ENCODE data around the gene TECTB. TPM values are rescaled to one million over a fixed set of nuclear protein-coding genes. Genes with fewer than 3 reads are reported as not detected.

TECTB gene
- total RNA-seq, 2 experiments from 2014 or later, result not detected

DNA sequence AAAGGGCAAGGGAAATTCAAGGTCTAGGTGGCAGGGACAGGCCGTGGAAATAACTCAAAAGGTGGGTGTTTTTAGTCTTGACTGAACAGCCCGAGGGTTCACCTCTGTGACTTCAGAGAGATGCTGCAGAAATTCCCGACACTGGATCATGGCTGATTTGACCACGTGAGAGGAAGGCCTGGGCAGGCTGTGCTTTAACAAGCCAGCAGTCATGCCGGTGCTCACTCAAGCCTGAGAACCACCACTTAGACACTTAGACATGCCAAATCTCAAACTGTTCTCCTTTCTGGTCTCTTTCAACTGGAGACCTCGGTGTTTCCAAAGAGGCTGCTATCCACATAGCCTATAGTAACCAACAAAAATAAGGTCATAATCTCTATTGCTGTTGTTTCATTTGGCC is 15.4 kb downstream of the TECTB start:
- TF ChIP-seq, protein P1, sequence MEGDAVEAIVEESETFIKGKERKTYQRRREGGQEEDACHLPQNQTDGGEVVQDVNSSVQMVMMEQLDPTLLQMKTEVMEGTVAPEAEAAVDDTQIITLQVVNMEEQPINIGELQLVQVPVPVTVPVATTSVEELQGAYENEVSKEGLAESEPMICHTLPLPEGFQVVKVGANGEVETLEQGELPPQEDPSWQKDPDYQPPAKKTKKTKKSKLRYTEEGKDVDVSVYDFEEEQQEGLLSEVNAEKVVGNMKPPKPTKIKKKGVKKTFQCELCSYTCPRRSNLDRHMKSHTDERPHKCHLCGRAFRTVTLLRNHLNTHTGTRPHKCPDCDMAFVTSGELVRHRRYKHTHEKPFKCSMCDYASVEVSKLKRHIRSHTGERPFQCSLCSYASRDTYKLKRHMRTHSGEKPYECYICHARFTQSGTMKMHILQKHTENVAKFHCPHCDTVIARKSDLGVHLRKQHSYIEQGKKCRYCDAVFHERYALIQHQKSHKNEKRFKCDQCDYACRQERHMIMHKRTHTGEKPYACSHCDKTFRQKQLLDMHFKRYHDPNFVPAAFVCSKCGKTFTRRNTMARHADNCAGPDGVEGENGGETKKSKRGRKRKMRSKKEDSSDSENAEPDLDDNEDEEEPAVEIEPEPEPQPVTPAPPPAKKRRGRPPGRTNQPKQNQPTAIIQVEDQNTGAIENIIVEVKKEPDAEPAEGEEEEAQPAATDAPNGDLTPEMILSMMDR (IDR thresholded peaks at IDR 0.05), result no peak
- ChIA-PET CTCF (no interaction called here), POLR2A (no interaction called here)
- Mint-ChIP-seq H3K36me3 (ENCODE audit: low read depth) (no peaks in the 10 kb centered on the region), H3K9me3 (no peaks in the 10 kb centered on the region), H3K27ac (no peak overlapping the region), H3K4me1 (ENCODE audit: low read depth) (no peaks in the 10 kb centered on the region), H3K4me3 (no peak overlapping the region), H3K27me3 (no peaks in the 10 kb centered on the region)
- H3K27ac ChIP-seq (ENCODE audit: low read depth in 1 of 2, low read length in 2 of 2), result no peak overlapping the region
- H3K36me3 ChIP-seq (ENCODE audit: insufficient read depth, low read length), result no peaks in the 10 kb centered on the region
- no peak for DNase-seq
- no peaks in the 10 kb centered on the region for H3K27me3 ChIP-seq (ENCODE audit: control insufficient read depth in 1 of 2, insufficient read depth in 2 of 2, low read length in 2 of 2)
- no peak for ATAC-seq (ENCODE audit: poor library complexity)
- no peak overlapping the region for H3K4me3 ChIP-seq (ENCODE audit: low read length)
- no peaks in the 10 kb centered on the region for H3K4me1 ChIP-seq (ENCODE audit: insufficient read depth, low read length)
- no peaks in the 10 kb centered on the region for H3K9me3 ChIP-seq (ENCODE audit: control insufficient read depth in 1 of 2, insufficient read depth in 1 of 2, low read length in 2 of 2)
- intact Hi-C loops (cut with DNase I, micrococcal nuclease), result no loop called here

- ATAC-seq (ENCODE audit: poor library complexity) (no peak), DNase-seq (no peak)
- ChIA-PET CTCF (no interaction called here), POLR2A (no interaction called here)
- H3K27me3 ChIP-seq (ENCODE audit: control insufficient read depth in 1 of 2, insufficient read depth in 2 of 2, low read length in 2 of 2), result no peaks in the 10 kb centered on the region
- no peaks in the 10 kb centered on the region for H3K4me1 ChIP-seq (ENCODE audit: insufficient read depth, low read length)
- Mint-ChIP-seq H3K9me3 (no peaks in the 10 kb centered on the region), H3K4me1 (ENCODE audit: low read depth) (no peaks in the 10 kb centered on the region), H3K36me3 (ENCODE audit: low read depth) (no peaks in the 10 kb centered on the region), H3K27me3 (no peaks in the 10 kb centered on the region), H3K27ac (no peak overlapping the region), H3K4me3 (no peak overlapping the region)
- intact Hi-C loops (cut with DNase I, micrococcal nuclease), result no loop called here
- H3K27ac ChIP-seq (ENCODE audit: low read depth in 1 of 2, low read length in 2 of 2), result no peak overlapping the region
- no peaks in the 10 kb centered on the region for H3K36me3 ChIP-seq (ENCODE audit: insufficient read depth, low read length)
- H3K9me3 ChIP-seq (ENCODE audit: control insufficient read depth in 1 of 2, insufficient read depth in 1 of 2, low read length in 2 of 2), result no peaks in the 10 kb centered on the region
- TF ChIP-seq, protein P1 (IDR thresholded peaks at IDR 0.05), result no peak
- no peak overlapping the region for H3K4me3 ChIP-seq (ENCODE audit: low read length)
Observed at GRCh38 chr10:112299456-112299855, 16.3 kb downstream of the TECTB start.

DNA sequence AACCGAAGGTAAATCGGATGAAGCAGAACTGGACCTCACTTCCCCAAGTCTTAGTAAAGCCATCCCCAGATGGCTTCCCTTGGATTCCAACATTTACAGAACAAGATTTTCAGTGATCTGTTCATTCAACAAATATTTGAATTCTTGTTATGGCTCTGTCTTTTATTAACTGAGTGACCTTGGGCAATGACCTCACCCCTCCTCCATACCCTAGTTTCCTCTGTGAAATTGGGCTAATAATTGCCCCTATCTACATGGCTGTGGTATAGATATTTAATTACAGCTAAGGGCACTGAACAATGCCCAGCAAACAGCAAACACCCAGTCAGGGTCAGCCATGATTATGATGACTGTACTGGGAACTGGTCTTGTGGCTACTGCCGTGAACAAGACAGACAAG is 19.1 kb downstream of the TECTB start:
- intact Hi-C loops (cut with DNase I, micrococcal nuclease), result no loop called here

More for the DNA sequence above, 19.1 kb downstream of the TECTB start:
- H3K4me3 ChIP-seq (ENCODE audit: low read length), result no peak overlapping the region
- Mint-ChIP-seq H3K4me1 (ENCODE audit: low read depth) (no peaks in the 10 kb centered on the region), H3K4me3 (no peak overlapping the region), H3K36me3 (ENCODE audit: low read depth) (no peaks in the 10 kb centered on the region), H3K9me3 (no peaks in the 10 kb centered on the region), H3K27ac (no peak overlapping the region), H3K27me3 (peaks cover 11% of the 10 kb centered on the region)
- H3K4me1 ChIP-seq (ENCODE audit: insufficient read depth, low read length), result no peaks in the 10 kb centered on the region
- ChIA-PET POLR2A (no interaction called here), CTCF (no interaction called here)
- peaks cover 3 to 4% of the 10 kb centered on the region in 2 experiments for H3K27me3 ChIP-seq (ENCODE audit: control insufficient read depth in 1 of 2, insufficient read depth in 2 of 2, low read length in 2 of 2)
- DNase-seq, result no peak
- no peak overlapping the region for H3K27ac ChIP-seq (ENCODE audit: low read depth in 1 of 2, low read length in 2 of 2)
- H3K36me3 ChIP-seq (ENCODE audit: insufficient read depth, low read length), result no peaks in the 10 kb centered on the region
- H3K9me3 ChIP-seq (ENCODE audit: control insufficient read depth in 1 of 2, insufficient read depth in 1 of 2, low read length in 2 of 2), result no peaks in the 10 kb centered on the region
- TF ChIP-seq, protein P1 (IDR thresholded peaks at IDR 0.05), result no peak
- ATAC-seq (ENCODE audit: poor library complexity), result no peak
